HG03342 (cell line): ENCODE data around the gene KLHL35.
"Not testable (repeated sequence)": the region's sequence is repeated elsewhere in the genome, so short reads cannot be mapped to it uniquely, and the experiment has no call there.

Source experiments
- ATAC-seq: cut with Tn5 transposase; IDR thresholded peaks from one replicate; pipeline ENCODE4 v1.9.1; 2021; ENCODE audit warnings: mild to moderate bottlenecking, moderate library complexity; ENCODE audit not compliant: unreplicated experiment

The KLHL35 gene

GRCh38 chr11:75426720-75427086, 6.3 kb downstream of the KLHL35 start:
- ATAC-seq: no peak

- no peak for ATAC-seq
Observed at GRCh38 chr11:75425422-75425821, 7.6 kb downstream of the KLHL35 start.

- no peak for ATAC-seq
Observed at GRCh38 chr11:75424396-75424795, 8.6 kb downstream of the KLHL35 start.

GRCh38 chr11:75423721-75424120, 9.3 kb downstream of the KLHL35 start:
- no peak for ATAC-seq

- no peak for ATAC-seq
Observed at GRCh38 chr11:75422248-75423231, 10.5 kb downstream of the KLHL35 start.

GRCh38 chr11:75421902-75422247, 11.1 kb downstream of the KLHL35 start:
- no peak for ATAC-seq

GRCh38 chr11:75421035-75421602, 11.9 kb downstream of the KLHL35 start:
- no peak for ATAC-seq

- ATAC-seq: no peak
Observed at GRCh38 chr11:75420224-75421034, 12.6 kb downstream of the KLHL35 start.

- no peak for ATAC-seq
Observed at GRCh38 chr11:75413864-75414263, 19.1 kb downstream of the KLHL35 start.

- not testable (repeated sequence) for ATAC-seq
Observed at GRCh38 chr11:75413146-75413545, 19.9 kb downstream of the KLHL35 start.

- not testable (repeated sequence) for ATAC-seq
Observed at GRCh38 chr11:75409971-75410370, 23.0 kb downstream of the KLHL35 start.

- no peak for ATAC-seq
Observed at GRCh38 chr11:75408957-75409219, 24.1 kb downstream of the KLHL35 start.

- no peak for ATAC-seq
Observed at GRCh38 chr11:75406338-75406777, 26.6 kb downstream of the KLHL35 start.

GRCh38 chr11:75403983-75404658, 28.9 kb downstream of the KLHL35 start:
- ATAC-seq: no peak

- no peak for ATAC-seq
Observed at GRCh38 chr11:75403037-75403436, 30.0 kb downstream of the KLHL35 start.

- no peak for ATAC-seq
Observed at GRCh38 chr11:75402002-75402773, 30.8 kb downstream of the KLHL35 start.

GRCh38 chr11:75400146-75400865, 32.7 kb downstream of the KLHL35 start:
- no peak for ATAC-seq

- ATAC-seq: peak; percentile 91
Observed at GRCh38 chr11:75399344-75400145, 33.5 kb downstream of the KLHL35 start, which contains the start of gene RPS3. Gene RPS3, plus strand, starts transcription at chr11:75399518. Its CDS starts 30 bp downstream, at chr11:75399548.

- no peak for ATAC-seq
Observed at GRCh38 chr11:75398906-75399305, 34.1 kb downstream of the KLHL35 start.
